Endothelial cell of umbilical vein (primary cell): ENCODE measurements around the gene VEPH1. TPM values are rescaled to one million over a fixed set of nuclear protein-coding genes. Genes with fewer than 3 reads are reported as not detected.

Experiments used
- BruUV-seq: library from RNA; stranded (reverse); fragments of 400-500 nt; replicated peaks from 2 replicates; lab custom pipeline; 2021; lab: Mats Ljungman, UMichigan
- CTCF ChIA-PET: fragments of 300-600, 350-600 bp; sonication (Branson Sonifier 250); formaldehyde crosslinking; loops from one replicate; lab custom pipeline; 2021; ENCODE audit warnings: antibody characterized with exemption, inconsistent platforms; lab: Charles Lee
- POLR2A ChIA-PET: fragments of 300-600, 350-600 bp; sonication (Branson Sonifier 250); formaldehyde crosslinking; loops from one replicate; lab custom pipeline; 2021; ENCODE audit warnings: antibody characterized with exemption, inconsistent platforms; lab: Charles Lee
- DNase-seq: peaks from one replicate; pipeline ENCODE4 v3.0.0-alpha.2; 2011; ENCODE audit warnings: low read depth, low spot score
- FAIRE-seq: peaks from 2 replicates; lab custom pipeline; 2011; peaks lifted over from hg19 to GRCh38; lab: Jason Lieb, UNC
- H2AFZ ChIP-seq: 2 replicates; pipeline ENCODE4 v1.6.0; 2012; ENCODE audit warnings: low read depth, low read length, control low read depth, inconsistent platforms
- H3K27ac ChIP-seq: 2 replicates; pipeline ENCODE4 v1.5.1; 2011; ENCODE audit warnings: low read depth, mild to moderate bottlenecking, control low read depth, low read length, moderate library complexity; ENCODE audit not compliant: insufficient read depth
- H3K27me3 ChIP-seq, 2 experiments: 2 replicates each; pipeline versions ENCODE4 v1.6.0 to v1.6.1; 2011; ENCODE audit warnings: low read length in 2 of 2, mixed read lengths in 1 of 2; ENCODE audit not compliant: control insufficient read depth in 2 of 2, insufficient read depth in 2 of 2
- H3K36me3 ChIP-seq, 2 experiments: 2 replicates in 1 of 2; 3 replicates in 1 of 2; pipeline ENCODE4 v1.5.1; 2011; ENCODE audit warnings: low read length in 2 of 2, mild to moderate bottlenecking in 1 of 2, moderate library complexity in 1 of 2; ENCODE audit not compliant: control insufficient read depth in 2 of 2, insufficient read depth in 2 of 2; ENCODE audit errors: extremely low read depth in 1 of 2
- H3K4me1 ChIP-seq: 3 replicates; pipeline ENCODE4 v1.5.1; 2011; ENCODE audit warnings: mild to moderate bottlenecking, low read length; ENCODE audit not compliant: control insufficient read depth, insufficient read depth; ENCODE audit errors: extremely low read depth
- H3K4me2 ChIP-seq: 2 replicates; pipeline ENCODE4 v1.6.1; 2011; ENCODE audit warnings: low read length, control low read depth, mixed read lengths; ENCODE audit not compliant: insufficient read depth
- H3K4me3 ChIP-seq, 3 experiments: fragments of 200-600 bp in 1 of 3; sonication (generic), shearing (Covaris generic) in 1 of 3; replicated peaks in 1 of 3; 2 replicates each; pipeline ENCODE4 v1.5.1; 2011 to 2016; ENCODE audit warnings: control low read depth in 3 of 3, low read length in 3 of 3, mild to moderate bottlenecking in 2 of 3, inconsistent platforms in 1 of 3, low read depth in 1 of 3, moderate library complexity in 1 of 3; ENCODE audit not compliant: insufficient read depth in 1 of 3
- H3K79me2 ChIP-seq: 2 replicates; pipeline ENCODE4 v1.6.0; 2012; ENCODE audit warnings: low read length, inconsistent platforms; ENCODE audit not compliant: control insufficient read depth, insufficient read depth
- H3K9ac ChIP-seq: replicated peaks from 2 replicates; pipeline ENCODE3; 2011; ENCODE audit warnings: low read length, control low read depth; ENCODE audit not compliant: insufficient read depth; ENCODE audit errors: extremely low read depth
- H3K9me1 ChIP-seq: replicated peaks from 3 replicates; pipeline ENCODE4 v1.6.0; 2011; ENCODE audit warnings: mild to moderate bottlenecking, low read length; ENCODE audit not compliant: control insufficient read depth, insufficient read depth; ENCODE audit errors: extremely low read depth
- H3K9me3 ChIP-seq: replicated peaks from 2 replicates; pipeline ENCODE4 v1.5.1; 2012; ENCODE audit warnings: low read length, inconsistent platforms; ENCODE audit not compliant: control insufficient read depth, insufficient read depth
- H4K20me1 ChIP-seq: replicated peaks from 2 replicates; pipeline ENCODE3; 2011; ENCODE audit warnings: mild to moderate bottlenecking, low read length; ENCODE audit not compliant: control insufficient read depth, insufficient read depth; ENCODE audit errors: extremely low read depth
- CTCF ChIP-seq, 2 donors: IDR thresholded peaks; 1 replicate in 1 of 2; 2 replicates in 1 of 2; pipeline ENCODE4 v1.5.1; 2011; ENCODE audit warnings: low read length in 2 of 2, mild to moderate bottlenecking in 2 of 2, moderate library complexity in 2 of 2, control low read depth in 1 of 2, inconsistent platforms in 1 of 2, low read depth in 1 of 2; ENCODE audit not compliant: insufficient read depth in 1 of 2; ENCODE audit errors: extremely low read depth in 1 of 2
- EZH2 ChIP-seq: IDR thresholded peaks from 2 replicates; pipeline ENCODE4 v1.6.1; 2012; ENCODE audit warnings: borderline replicate concordance, low read depth, mild to moderate bottlenecking, moderate library complexity, low read length, inconsistent platforms; ENCODE audit not compliant: severe bottlenecking
- FOS ChIP-seq: IDR thresholded peaks from 2 replicates; pipeline ENCODE4 v1.6.1; 2011; ENCODE audit warnings: mild to moderate bottlenecking, low read length, moderate library complexity, borderline replicate concordance; ENCODE audit not compliant: insufficient read depth
- GATA2 ChIP-seq: IDR thresholded peaks from 2 replicates; pipeline ENCODE4 v1.7.0; 2011; ENCODE audit warnings: low read depth, mild to moderate bottlenecking, moderate library complexity, mixed read lengths, low read length; ENCODE audit not compliant: insufficient read length, insufficient read depth
- JUN ChIP-seq: IDR thresholded peaks from 2 replicates; pipeline ENCODE4 v1.6.1; 2011; ENCODE audit warnings: borderline replicate concordance, low read depth; ENCODE audit not compliant: insufficient read length, insufficient read depth
- MAX ChIP-seq: IDR thresholded peaks from 2 replicates; pipeline ENCODE4 v1.6.1; 2011; ENCODE audit not compliant: insufficient read depth, insufficient read length
- MYC ChIP-seq: IDR thresholded peaks from one replicate; pipeline ENCODE4 v1.6.1; 2011; ENCODE audit warnings: mild to moderate bottlenecking, low read depth, low read length
- POLR2A ChIP-seq: IDR thresholded peaks from 2 replicates; pipeline ENCODE4 v1.6.1; 2012; ENCODE audit warnings: low read depth, mild to moderate bottlenecking, control low read depth, low read length
- POLR2AphosphoS5 ChIP-seq: IDR thresholded peaks from 2 replicates; pipeline ENCODE4 v1.6.1; 2012; ENCODE audit warnings: low read depth, mild to moderate bottlenecking, control low read depth, low read length, moderate library complexity; ENCODE audit not compliant: insufficient read depth
- dilution Hi-C: fragments of 300-500 bp; cut with MboI; formaldehyde crosslinking; loops from one replicate; pipeline ENCODE4 v1.15.0; 2019; ENCODE audit warnings: low sequenced_read_pairs; ENCODE audit not compliant: extremely low pct_ligation_motif_present
- intact Hi-C: fragments of 100-400 bp; cut with micrococcal nuclease; formaldehyde crosslinking; loops from one replicate; pipeline ENCODE4 v1.10.0; 2022
- polyA plus RNA-seq, 4 experiments: library from polyadenylated mRNA; depleted of rRNA in 3 of 4; stranded (reverse) in 3 of 4; unstranded in 1 of 4; fragments of >200 nt; gene quantifications; 2 replicates each; pipeline versions ENCODE4 v1.2.1 to v1.2.3, GENCODE V29; 2011 to 2012; ENCODE audit warnings: missing spikeins in 1 of 4
- total RNA-seq: library from RNA; stranded (reverse); gene quantifications from 2 replicates; pipeline ENCODE4 v1.2.3, GENCODE V29; 2021

The VEPH1 gene
- total and polyA plus RNA-seq, 2 donors (not counting 3 experiments of a cell fraction or from before 2014, with no cell fraction given): 42.9 to 136 TPM

GRCh38 chr3:157294953-157295352 is 208.3 kb downstream of the VEPH1 start:
- CTCF ChIA-PET: interaction anchor here (0.9 to 1.6 kb wide), 4 partner anchors 10 to 91 kb away, joined by 3 to 4 read pairs (median 4); no protein-coding TSS in a partner anchor
- no peak overlapping the region for H3K27ac ChIP-seq

More at GRCh38 chr3:157294953-157295352, 208.3 kb downstream of the VEPH1 start:
- DNase-seq (no peak), FAIRE-seq (no peak)
- intact Hi-C loops (no loop called here), dilution Hi-C loops (no loop called here)
- Histone ChIP-seq H4K20me1 (no peaks in the 10 kb centered on the region), H3K9me1 (no peaks in the 10 kb centered on the region), H3K79me2 (no peaks in the 10 kb centered on the region), H3K36me3 (no peaks in the 10 kb centered on the region), H2AFZ (no peak overlapping the region), H3K9ac (no peak overlapping the region), H3K4me2 (no peak overlapping the region), H3K9me3 (no peaks in the 10 kb centered on the region), H3K27me3 (no peaks in the 10 kb centered on the region), H3K4me1 (no peaks in the 10 kb centered on the region), H3K4me3 (no peak overlapping the region)
- TF ChIP-seq FOS (no peak), GATA2 (no peak), MAX (no peak), CTCF (IDR thresholded peaks at IDR 0.05; ENCODE audit: extremely low read depth in 1 of 2, insufficient read depth in 1 of 2, low read depth in 1 of 2, low read length in 2 of 2) (no peak), POLR2A (no peak), MYC (no peak), JUN (no peak), POLR2AphosphoS5 (no peak), EZH2 (no peak)
- BruUV-seq: no TSS peak
- POLR2A ChIA-PET: no interaction called here
